Transverse colon (tissue), 4 donors: Measurements from ENCODE around the gene BFSP2. TPM values are rescaled to one million over a fixed set of nuclear protein-coding genes. Genes with fewer than 3 reads are reported as not detected.
"Not testable (repeated sequence)": the region's sequence is repeated elsewhere in the genome, so short reads cannot be mapped to it uniquely, and the experiment has no call there.

Source experiments
- DNase-seq: peaks from one replicate; pipeline ENCODE4 v3.0.0-alpha.2; 2019
- H3K27ac ChIP-seq, 4 donors: fragments of 200-600 bp; sonication (generic); 2 replicates each; pipeline ENCODE4 v1.5.1; 2016 to 2018; ENCODE audit warnings: inconsistent platforms in 4 of 4
- H3K27me3 ChIP-seq: fragments of 200-600 bp; sonication (generic); 2 replicates; pipeline ENCODE4 v1.5.1; 2017; ENCODE audit warnings: inconsistent platforms
- H3K36me3 ChIP-seq, 4 donors: fragments of 200-600 bp; sonication (generic); 2 replicates each; pipeline ENCODE4 v1.5.1; 2017 to 2019; ENCODE audit warnings: inconsistent platforms in 4 of 4
- H3K4me1 ChIP-seq, 4 donors: fragments of 200-600 bp; sonication (generic); 2 replicates each; pipeline ENCODE4 v1.5.1; 2017 to 2020; ENCODE audit warnings: inconsistent platforms in 4 of 4
- H3K4me3 ChIP-seq, 4 donors: fragments of 200-600 bp; sonication (generic); 1 replicate in 1 of 4; 2 replicates in 3 of 4; pipeline versions ENCODE4 v1.5.1 to v1.6.1; 2017 to 2019; ENCODE audit warnings: inconsistent platforms in 4 of 4
- H3K9me3 ChIP-seq, 2 donors: fragments of 200-600 bp; sonication (generic); 2 replicates each; pipeline ENCODE4 v1.5.1; 2017 to 2019; ENCODE audit warnings: inconsistent platforms in 2 of 2
- CTCF ChIP-seq, 5 experiments: fragments of 200-600 bp in 3 of 5; fragments of 450-650 bp in 2 of 5; sonication (generic) in 3 of 5; IDR thresholded peaks; 1 replicate in 2 of 5; 2 replicates in 3 of 5; pipeline ENCODE4 v1.5.1; 2016 to 2017; ENCODE audit warnings: antibody characterized with exemption in 5 of 5, inconsistent platforms in 3 of 5, mild to moderate bottlenecking in 2 of 5, moderate library complexity in 1 of 5
- EP300 ChIP-seq: sonication (generic); formaldehyde crosslinking; IDR thresholded peaks from one replicate; pipeline ENCODE4 v1.6.1; 2017; ENCODE audit warnings: antibody characterized with exemption, low read depth
- POLR2A ChIP-seq: fragments of 450-650 bp; IDR thresholded peaks from one replicate; pipeline ENCODE4 v1.6.1; 2016; ENCODE audit warnings: antibody characterized with exemption, mild to moderate bottlenecking, moderate library complexity
- POLR2AphosphoS5 ChIP-seq, 3 donors: sonication (generic); formaldehyde crosslinking; IDR thresholded peaks; one replicate each; pipeline ENCODE4 v1.6.1; 2016; ENCODE audit warnings: antibody characterized with exemption in 3 of 3
- WGBS, 2 donors: methylation state at CpG; one replicate each; pipeline ENCODE4 v1.1.5; 2018; ENCODE audit warnings: low coverage in 1 of 2; 5-methylcytosine and 5-hydroxymethylcytosine counted together
- in situ Hi-C, 4 donors: fragments of 200-750 bp; cut with MboI; loops; one replicate each; pipeline versions ENCODE4 v1.15.0 to v1.15.1; 2017; ENCODE audit warnings: low sequenced_read_pairs in 3 of 4, low pct_ligation_motif_present in 1 of 4, low pct_unique_long_range_greater_than_20kb in 1 of 4
- intact Hi-C: fragments of 100-400 bp; cut with DNase I; formaldehyde crosslinking; loops from one replicate; pipeline ENCODE4 v1.15.1; 2023; ENCODE audit warnings: low total_unique reads
- total RNA-seq, 4 donors: library from RNA; depleted of rRNA; stranded (reverse); fragments of >200 nt; gene quantifications; one replicate each; pipeline ENCODE4 v1.1.0, GENCODE V29; 2016

Gene BFSP2
- total RNA-seq, 4 donors from 2014 or later, result not detected

- in situ Hi-C loops, result no loop called here
- peak overlapping the region in 3 of 4 donors; percentile 12 to 64 (median 35) for H3K27ac ChIP-seq
- TF ChIP-seq POLR2AphosphoS5 (IDR thresholded peaks at IDR 0.05) (peak in 1 of 3 donors; percentile 5), EP300 (no peak)
These were observed 77.6 kb downstream of the BFSP2 start for GRCh38 chr3:133477487-133477886.

GRCh38 chr3:133478624-133479023 lies 78.8 kb downstream of the BFSP2 start:
- 58 to 80% methylated on average over 1 of the region's 1 CpG for WGBS, 2 donors
- TF ChIP-seq POLR2A, result no peak
- no peak for TF ChIP-seq POLR2AphosphoS5 (IDR thresholded peaks at IDR 0.05)
- no peak for TF ChIP-seq CTCF (IDR thresholded peaks at IDR 0.05)
- in situ Hi-C loops, result no loop called here
- no peaks in the 10 kb centered on the region for H3K9me3 ChIP-seq
- H3K27ac ChIP-seq, result no peak overlapping the region
- H3K4me3 ChIP-seq, result no peak overlapping the region
- peaks cover 0 to 34% (median 21%) of the 10 kb centered on the region in 4 donors for H3K4me1 ChIP-seq
- intact Hi-C loops, result no loop called here
- H3K36me3 ChIP-seq, result no peaks in the 10 kb centered on the region
- no peaks in the 10 kb centered on the region for H3K27me3 ChIP-seq
- no peak for DNase-seq

More at GRCh38 chr3:133477487-133477886, 77.6 kb downstream of the BFSP2 start:
- no peaks in the 10 kb centered on the region for H3K36me3 ChIP-seq
- no peak for DNase-seq
- intact Hi-C loops, result no loop called here
- H3K4me1 ChIP-seq, result peaks cover 0 to 34% (median 21%) of the 10 kb centered on the region in 4 donors
- H3K4me3 ChIP-seq, result no peak overlapping the region
- H3K9me3 ChIP-seq, result no peaks in the 10 kb centered on the region
- H3K27me3 ChIP-seq, result no peaks in the 10 kb centered on the region

GRCh38 chr3:133479401-133479800 lies 79.5 kb downstream of the BFSP2 start:
- intact Hi-C loops, result no loop called here

GRCh38 chr3:133479895-133480669 lies 80.2 kb downstream of the BFSP2 start:
- Histone ChIP-seq H3K9me3 (no peaks in the 10 kb centered on the region), H3K4me1 (peaks cover 0 to 20% (median 8%) of the 10 kb centered on the region in 4 donors), H3K27ac (peak overlapping the region; percentile 75 to 89 (median 84)), H3K4me3 (no peak overlapping the region), H3K36me3 (no peaks in the 10 kb centered on the region), H3K27me3 (no peaks in the 10 kb centered on the region)
- intact Hi-C loops, result no loop called here
- no peak for DNase-seq
- TF ChIP-seq EP300 (no peak), POLR2A (no peak), CTCF (IDR thresholded peaks at IDR 0.05) (no peak), POLR2AphosphoS5 (IDR thresholded peaks at IDR 0.05) (peak in 1 of 3 donors; percentile 7)
- 53 to 63% methylated on average over 6 to 7 of the region's 7 CpGs for WGBS, 2 donors
- in situ Hi-C loops, result no loop called here

More at GRCh38 chr3:133479401-133479800, 79.5 kb downstream of the BFSP2 start:
- Histone ChIP-seq H3K9me3 (no peaks in the 10 kb centered on the region), H3K36me3 (no peaks in the 10 kb centered on the region), H3K27ac (peak overlapping the region in 3 of 4 donors; percentile 81 to 89 (median 86)), H3K27me3 (no peaks in the 10 kb centered on the region), H3K4me1 (peaks cover 0 to 27% (median 15%) of the 10 kb centered on the region in 4 donors), H3K4me3 (no peak overlapping the region)
- in situ Hi-C loops, result no loop called here
- WGBS, 2 donors, result 64 to 80% methylated on average over 2 of the region's 2 CpGs
- TF ChIP-seq EP300 (no peak), POLR2AphosphoS5 (IDR thresholded peaks at IDR 0.05) (no peak), POLR2A (no peak), CTCF (IDR thresholded peaks at IDR 0.05) (no peak)
- no peak for DNase-seq

GRCh38 chr3:133482474-133482873 lies 82.6 kb downstream of the BFSP2 start:
- DNase-seq, H3K27ac ChIP-seq, H3K9me3 ChIP-seq, in situ Hi-C loops, H3K36me3 ChIP-seq, H3K27me3 ChIP-seq, H3K4me3 ChIP-seq, intact Hi-C loops: not testable (repeated sequence)
- WGBS, 2 donors, result 69 to 75% methylated on average over 2 to 5 of the region's 5 CpGs
- peaks cover 0 to 14% (median 6%) of the 10 kb centered on the region in 4 donors for H3K4me1 ChIP-seq
